PFSK-1 (cell line): ENCODE measurements around the gene PAF1.

ENCODE experiments used
- FOXP2 ChIP-seq: optimal IDR thresholded peaks from 2 replicates; pipeline ENCODE3; 2011; ENCODE audit warnings: borderline replicate concordance, control low read depth, inconsistent platforms; ENCODE audit not compliant: insufficient read depth; ENCODE audit errors: extremely low read length, extremely low read depth
- POLR2AphosphoS5 ChIP-seq: IDR thresholded peaks from 2 replicates; pipeline ENCODE4 v1.6.1; 2012; ENCODE audit warnings: low read depth, mild to moderate bottlenecking, control low read depth, low read length, moderate library complexity
- REST ChIP-seq, 2 experiments: IDR thresholded peaks; 2 replicates each; pipeline versions ENCODE4 v1.6.1 to v1.8.0; 2011 to 2012; ENCODE audit warnings: low read depth in 2 of 2, low read length in 2 of 2, control low read depth in 1 of 2, inconsistent platforms in 1 of 2, mild to moderate bottlenecking in 1 of 2, moderate library complexity in 1 of 2; ENCODE audit not compliant: insufficient read depth in 1 of 2
- SIN3A ChIP-seq: IDR thresholded peaks from 2 replicates; pipeline ENCODE4 v1.6.1; 2012; ENCODE audit warnings: mild to moderate bottlenecking, low read length, moderate library complexity, borderline replicate concordance; ENCODE audit not compliant: insufficient read depth
- TAF1 ChIP-seq: IDR thresholded peaks from 2 replicates; pipeline ENCODE4 v1.6.1; 2012; ENCODE audit warnings: low read length, control low read depth, borderline replicate concordance; ENCODE audit not compliant: insufficient read depth

Gene PAF1

GRCh38 chr19:39416152-39417120 lies 25.5 kb upstream of the PAF1 start:
- TF ChIP-seq REST (IDR thresholded peaks at IDR 0.05; ENCODE audit: insufficient read depth in 1 of 2, low read depth in 2 of 2, low read length in 2 of 2): no peak
- no peak for TF ChIP-seq FOXP2
- TF ChIP-seq TAF1: no peak
- no peak for TF ChIP-seq SIN3A
- no peak for TF ChIP-seq POLR2AphosphoS5

GRCh38 chr19:39415111-39416046 lies 24.5 kb upstream of the PAF1 start:
- TF ChIP-seq POLR2AphosphoS5 (no peak), FOXP2 (no peak), SIN3A (no peak), TAF1 (no peak), REST (IDR thresholded peaks at IDR 0.05; ENCODE audit: insufficient read depth in 1 of 2, low read depth in 2 of 2, low read length in 2 of 2) (no peak)

- TF ChIP-seq POLR2AphosphoS5: no peak
- no peak for TF ChIP-seq SIN3A
- TF ChIP-seq REST (IDR thresholded peaks at IDR 0.05; ENCODE audit: insufficient read depth in 1 of 2, low read depth in 2 of 2, low read length in 2 of 2): no peak
- TF ChIP-seq FOXP2: no peak
- no peak for TF ChIP-seq TAF1
Measured at GRCh38 chr19:39413911-39414608, 23.2 kb upstream of the PAF1 start.

GRCh38 chr19:39413272-39413910 lies 22.5 kb upstream of the PAF1 start:
- no peak for TF ChIP-seq SIN3A
- no peak for TF ChIP-seq TAF1
- TF ChIP-seq POLR2AphosphoS5: no peak
- no peak for TF ChIP-seq FOXP2
- TF ChIP-seq REST (IDR thresholded peaks at IDR 0.05; ENCODE audit: insufficient read depth in 1 of 2, low read depth in 2 of 2, low read length in 2 of 2): no peak
